Gastrocnemius medialis (tissue), 4 donors: ENCODE results near the gene RPL13A. TPM values are rescaled to one million over a fixed set of nuclear protein-coding genes. Genes with fewer than 3 reads are reported as not detected.

Source experiments
- ATAC-seq, 2 donors: fragments of 150-250 bp; one replicate each; pipeline ENCODE4 v1.9.1; 2016
- DNase-seq, 2 donors: peaks; one replicate each; pipeline ENCODE4 v3.0.0-alpha.2; 2019
- H3K27ac ChIP-seq, 4 donors: fragments of 200-600 bp; sonication (generic); 1 replicate in 1 of 4; 2 replicates in 3 of 4; pipeline ENCODE4 v1.5.1; 2016 to 2018; ENCODE audit warnings: mild to moderate bottlenecking in 2 of 4, moderate library complexity in 1 of 4
- H3K27me3 ChIP-seq, 3 donors: fragments of 200-600 bp; sonication (generic) in 2 of 3; 1 replicate in 1 of 3; 2 replicates in 2 of 3; pipeline versions ENCODE4 v1.5.1 to v1.6.0; 2016 to 2019; ENCODE audit warnings: mild to moderate bottlenecking in 1 of 3, moderate library complexity in 1 of 3
- H3K36me3 ChIP-seq, 2 donors: fragments of 200-600 bp; sonication (generic) in 1 of 2; one replicate each; pipeline ENCODE4 v1.5.1; 2017 to 2018
- H3K4me1 ChIP-seq, 2 donors: fragments of 200-600 bp; sonication (generic) in 1 of 2; one replicate each; pipeline ENCODE4 v1.5.1; 2016 to 2017; ENCODE audit warnings: mild to moderate bottlenecking in 2 of 2
- H3K4me3 ChIP-seq, 4 donors: fragments of 200-600 bp; sonication (generic) in 3 of 4; 1 replicate in 1 of 4; 2 replicates in 3 of 4; pipeline ENCODE4 v1.5.1; 2016 to 2019; ENCODE audit warnings: mild to moderate bottlenecking in 2 of 4
- H3K9me3 ChIP-seq, 3 donors: fragments of 200-600 bp; sonication (generic) in 2 of 3; 1 replicate in 1 of 3; 2 replicates in 2 of 3; pipeline ENCODE4 v1.5.1; 2016 to 2019
- POLR2A ChIP-seq, 2 donors: fragments of 450-650 bp; IDR thresholded peaks; one replicate each; pipeline ENCODE4 v1.6.1; 2017; ENCODE audit warnings: antibody characterized with exemption in 2 of 2, mild to moderate bottlenecking in 2 of 2, moderate library complexity in 2 of 2
- in situ Hi-C, 4 donors: fragments of 200-750 bp; cut with MboI; loops; one replicate each; pipeline versions ENCODE4 v1.15.0 to v1.8.0; 2017; ENCODE audit warnings: low sequenced_read_pairs in 4 of 4
- intact Hi-C: fragments of 100-400 bp; cut with DNase I; formaldehyde crosslinking; loops from one replicate; pipeline ENCODE4 v1.15.1; 2023; ENCODE audit warnings: low total_unique reads
- total RNA-seq, 4 donors: library from RNA; depleted of rRNA; stranded (reverse); fragments of >200 nt; gene quantifications; one replicate each; pipeline versions ENCODE4 v1.1.0 to v1.2.3, GENCODE V29; 2016
- TF ChIP-seq, protein P1 (sequence below), 5 experiments: fragments of 450-650 bp in 3 of 5; fragments of 200-600 bp in 2 of 5; sonication (generic) in 2 of 5; IDR thresholded peaks in 4 of 5; conservative IDR thresholded peaks in 1 of 5; 1 replicate in 4 of 5; 2 replicates in 1 of 5; pipeline ENCODE4 v1.5.1; 2016 to 2019; ENCODE audit warnings: antibody characterized with exemption in 5 of 5, mild to moderate bottlenecking in 3 of 5, moderate library complexity in 3 of 5

Gene RPL13A
- total RNA-seq, 4 donors from 2014 or later = 1,565 to 2,260 (median 1,899) TPM

- Histone ChIP-seq H3K9me3 (no peaks in the 10 kb centered on the region), H3K4me3 (peak within 1 kb of the TSS; percentile 61 to 100 (median 78)), H3K27me3 (no peaks in the 10 kb centered on the region), H3K27ac (peak within 1 kb of the TSS; percentile 90 to 97 (median 96)), H3K36me3 (no peaks in the 10 kb centered on the region), H3K4me1 (peaks cover 15 to 29% of the 10 kb centered on the region in 2 donors)
- DNase-seq (peak; percentile 98 to 99), ATAC-seq (peak; percentile 80 to 84)
- in situ Hi-C loops (no loop called here), intact Hi-C loops (loop anchor here (1.0 to 5.0 kb wide), 7 partner anchors 34 to 1349 kb away; partner anchors contain the start of genes FUZ, PRMT1, RPL13A and RPS11)
- TF ChIP-seq, protein P1, sequence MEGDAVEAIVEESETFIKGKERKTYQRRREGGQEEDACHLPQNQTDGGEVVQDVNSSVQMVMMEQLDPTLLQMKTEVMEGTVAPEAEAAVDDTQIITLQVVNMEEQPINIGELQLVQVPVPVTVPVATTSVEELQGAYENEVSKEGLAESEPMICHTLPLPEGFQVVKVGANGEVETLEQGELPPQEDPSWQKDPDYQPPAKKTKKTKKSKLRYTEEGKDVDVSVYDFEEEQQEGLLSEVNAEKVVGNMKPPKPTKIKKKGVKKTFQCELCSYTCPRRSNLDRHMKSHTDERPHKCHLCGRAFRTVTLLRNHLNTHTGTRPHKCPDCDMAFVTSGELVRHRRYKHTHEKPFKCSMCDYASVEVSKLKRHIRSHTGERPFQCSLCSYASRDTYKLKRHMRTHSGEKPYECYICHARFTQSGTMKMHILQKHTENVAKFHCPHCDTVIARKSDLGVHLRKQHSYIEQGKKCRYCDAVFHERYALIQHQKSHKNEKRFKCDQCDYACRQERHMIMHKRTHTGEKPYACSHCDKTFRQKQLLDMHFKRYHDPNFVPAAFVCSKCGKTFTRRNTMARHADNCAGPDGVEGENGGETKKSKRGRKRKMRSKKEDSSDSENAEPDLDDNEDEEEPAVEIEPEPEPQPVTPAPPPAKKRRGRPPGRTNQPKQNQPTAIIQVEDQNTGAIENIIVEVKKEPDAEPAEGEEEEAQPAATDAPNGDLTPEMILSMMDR (IDR thresholded peaks at IDR 0.05 in 4 of 5, conservative IDR thresholded peaks at IDR 0.05 in 1 of 5) = no peak
- TF ChIP-seq POLR2A (IDR thresholded peaks at IDR 0.05) = peak; percentile 78 to 86
Observed at GRCh38 chr19:49453013-49453756, 34.2 kb upstream of the RPL13A start, which contains the start of gene ALDH16A1. Gene ALDH16A1 (plus strand): TSS chr19:49453225. CDS start chr19:49453332, 107 bp downstream.

GRCh38 chr19:49453757-49454240 lies 33.6 kb upstream of the RPL13A start:
- Histone ChIP-seq H3K9me3 (no peaks in the 10 kb centered on the region), H3K36me3 (no peaks in the 10 kb centered on the region), H3K4me1 (peaks cover 15 to 29% of the 10 kb centered on the region in 2 donors), H3K4me3 (peak overlapping the region; percentile 61 to 100 (median 78)), H3K27ac (peak overlapping the region; percentile 90 to 97 (median 96)), H3K27me3 (no peaks in the 10 kb centered on the region)
- ATAC-seq = peak in 1 of 2 donors; percentile 4
- TF ChIP-seq, protein P1 (IDR thresholded peaks at IDR 0.05 in 4 of 5, conservative IDR thresholded peaks at IDR 0.05 in 1 of 5) = no peak
- TF ChIP-seq POLR2A (IDR thresholded peaks at IDR 0.05) = no peak
- intact Hi-C loops (loop anchor here (1.0 to 5.0 kb wide), 7 partner anchors 34 to 1349 kb away; partner anchors contain the start of genes FUZ, PRMT1, RPL13A and RPS11), in situ Hi-C loops (no loop called here)
- DNase-seq = no peak

DNA sequence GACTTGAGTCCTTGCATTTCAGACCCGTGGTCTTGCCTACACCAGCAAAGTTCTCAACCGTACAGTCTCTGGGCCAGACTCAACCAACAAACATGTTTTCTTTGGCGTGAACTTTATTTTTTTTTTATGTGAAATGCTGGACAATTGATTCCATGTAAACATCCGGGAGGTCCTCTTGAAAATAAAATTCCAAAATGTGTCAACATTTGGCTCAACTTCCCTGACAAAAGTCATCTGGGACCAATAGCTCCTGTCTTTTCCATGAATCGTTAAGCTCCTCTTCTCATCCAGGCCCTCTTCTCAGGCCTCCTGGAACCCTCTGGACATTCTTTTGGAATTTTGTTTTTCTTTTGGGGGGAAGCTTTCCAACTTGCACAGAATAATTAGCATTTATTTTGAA lies 31.6 kb upstream of the RPL13A start:
- intact Hi-C loops (no loop called here), in situ Hi-C loops (no loop called here)
- TF ChIP-seq, protein P1 (IDR thresholded peaks at IDR 0.05 in 4 of 5, conservative IDR thresholded peaks at IDR 0.05 in 1 of 5) = no peak
- no peak for TF ChIP-seq POLR2A (IDR thresholded peaks at IDR 0.05)
- H3K4me1 ChIP-seq = peaks cover 10 to 19% of the 10 kb centered on the region in 2 donors
- ATAC-seq = no peak
- no peaks in the 10 kb centered on the region for H3K9me3 ChIP-seq
- H3K27me3 ChIP-seq = no peaks in the 10 kb centered on the region
- H3K36me3 ChIP-seq = no peaks in the 10 kb centered on the region
- DNase-seq = no peak
- peak overlapping the region; percentile 57 to 72 (median 64) for H3K27ac ChIP-seq
- no peak overlapping the region for H3K4me3 ChIP-seq

DNA sequence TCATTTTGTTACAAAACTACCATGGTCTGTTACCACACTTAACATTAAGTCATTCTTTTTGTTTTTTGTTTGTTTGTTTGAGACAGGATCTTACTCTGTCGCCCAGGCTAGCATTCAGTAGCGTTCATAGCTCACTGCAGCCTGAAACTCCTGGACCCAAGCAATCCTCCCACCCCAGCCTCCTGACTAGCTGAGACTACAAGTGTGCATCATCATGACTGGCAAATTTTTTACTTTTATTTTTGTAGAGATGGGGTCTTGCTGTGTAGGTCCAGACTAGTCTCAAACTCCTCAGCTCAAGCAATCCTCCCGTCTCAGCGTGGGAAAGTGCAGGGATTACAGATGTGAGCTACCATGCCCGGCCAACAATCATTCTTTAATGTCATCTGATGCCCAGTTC lies 31.1 kb upstream of the RPL13A start:
- TF ChIP-seq, protein P1 (IDR thresholded peaks at IDR 0.05 in 4 of 5, conservative IDR thresholded peaks at IDR 0.05 in 1 of 5) = no peak
- no peak for TF ChIP-seq POLR2A (IDR thresholded peaks at IDR 0.05)
- H3K27ac ChIP-seq = peak overlapping the region; percentile 57 to 72 (median 64)
- no peak for DNase-seq
- H3K36me3 ChIP-seq = no peaks in the 10 kb centered on the region
- no peak overlapping the region for H3K4me3 ChIP-seq
- H3K9me3 ChIP-seq = no peaks in the 10 kb centered on the region
- ATAC-seq = no peak
- H3K4me1 ChIP-seq = peaks cover 10 to 17% of the 10 kb centered on the region in 2 donors
- in situ Hi-C loops = no loop called here
- no peaks in the 10 kb centered on the region for H3K27me3 ChIP-seq
- intact Hi-C loops = no loop called here
